Measurements from ENCODE around the gene SELENON. TPM values are rescaled to one million over a fixed set of nuclear protein-coding genes. Genes with fewer than 3 reads are reported as not detected.
A peak's percentile ranks its signal among the peaks of the same experiment; 100 is the strongest.

SELENON gene
- total and polyA plus RNA-seq, 9 of the 15 experiments (the other 6 are each of a cell fraction or from before 2014, with no cell fraction given): 0.43 to 26.7 (median 7.0) TPM

- TF ChIP-seq ILF3 (IDR thresholded peaks at IDR 0.05; ENCODE audit: borderline replicate concordance) (no peak), ZNF165 (CRISPR knock-in tag; IDR thresholded peaks at IDR 0.05; ENCODE audit: borderline replicate concordance) (no peak), FOSL1 (tag; conservative IDR thresholded peaks at IDR 0.05) (peak; percentile 75), ZNF280B (CRISPR knock-in tag; IDR thresholded peaks at IDR 0.05) (no peak), CAMTA2 (CRISPR knock-in tag; conservative IDR thresholded peaks at IDR 0.05) (no peak), RHOXF2B (CRISPR knock-in tag; conservative IDR thresholded peaks at IDR 0.05) (no peak), ETV1 (tag; conservative IDR thresholded peaks at IDR 0.05; ENCODE audit: low read depth) (peak; percentile 96), ETS1 (conservative IDR thresholded peaks at IDR 0.05; ENCODE audit: control insufficient read depth, low read depth, low read length) (no peak), TCF15 (CRISPR knock-in tag; IDR thresholded peaks at IDR 0.05) (no peak), POLR2B (IDR thresholded peaks at IDR 0.05; ENCODE audit: low read depth, partially characterized antibody) (peak; percentile 31), ATF7 (IDR thresholded peaks at IDR 0.05) (peak; percentile 57), NR3C1 (CRISPR knock-in tag; IDR thresholded peaks at IDR 0.05) (no peak), PRDM10 (IDR thresholded peaks at IDR 0.05; ENCODE audit: partially characterized antibody) (peak; percentile 28), KAT8 (IDR thresholded peaks at IDR 0.05; ENCODE audit: low read depth) (no peak), DDX20 (tag; IDR thresholded peaks at IDR 0.05; ENCODE audit: low read depth) (no peak), CHD4 (IDR thresholded peaks at IDR 0.05; ENCODE audit: insufficient read depth, insufficient replicate concordance, low read depth, low read length, poor library complexity, severe bottlenecking) (peak; percentile 11), ZNF583 (CRISPR knock-in tag; IDR thresholded peaks at IDR 0.05) (no peak), NCOA4 (IDR thresholded peaks at IDR 0.05; ENCODE audit: partially characterized antibody) (no peak), GATAD2A (IDR thresholded peaks at IDR 0.05) (peak; percentile 93; the same call in 1 of the 2 replicates), LARP7 (IDR thresholded peaks at IDR 0.05) (no peak), KAT2B (IDR thresholded peaks at IDR 0.05; ENCODE audit: low read depth, low read length) (no peak), ZEB2 (IDR thresholded peaks at IDR 0.05) (peak; percentile 94), HEY1 (CRISPR knock-in tag; IDR thresholded peaks at IDR 0.05; ENCODE audit: borderline replicate concordance) (no peak)
Measured at GRCh38 chr1:25861316-25862286, 61.6 kb downstream of the SELENON start (continued).

Measured in K562 (cell line).